Pancreas (tissue), 10 donors: ENCODE results near the gene ITPRIPL1. TPM values are rescaled to one million over a fixed set of nuclear protein-coding genes. Genes with fewer than 3 reads are reported as not detected.
"Not testable (repeated sequence)": the region's sequence is repeated elsewhere in the genome, so short reads cannot be mapped to it uniquely, and the experiment has no call there.

Experiments used
- ATAC-seq, 4 donors: fragments of 200-7000 bp; cut with Tn5 transposase; one replicate each; pipeline versions ENCODE4 v1.8.0 to v1.9.1; 2020; ENCODE audit warnings: mild to moderate bottlenecking in 4 of 4, moderate library complexity in 4 of 4
- DNase-seq, 6 donors: peaks; one replicate each; pipeline ENCODE4 v3.0.0-alpha.2; 2020
- FAIRE-seq: peaks from 2 replicates; lab custom pipeline; 2012; peaks lifted over from hg19 to GRCh38; lab: Jason Lieb, UNC
- H3K27ac ChIP-seq, 4 donors: fragments of 200-600 bp; sonication (generic); 1 replicate in 3 of 4; 2 replicates in 1 of 4; pipeline versions ENCODE4 v1.5.0 to v1.8.0; 2020
- H3K27me3 ChIP-seq, 4 donors: fragments of 200-600 bp; one replicate each; pipeline ENCODE4 v1.8.0; 2021
- H3K36me3 ChIP-seq, 3 donors: fragments of 200-600 bp; sonication (generic) in 1 of 3; one replicate each; pipeline versions ENCODE4 v1.5.0 to v1.8.0; 2020 to 2021
- H3K4me1 ChIP-seq, 3 donors: fragments of 200-600 bp; one replicate each; pipeline ENCODE4 v1.8.0; 2021
- H3K4me3 ChIP-seq, 4 donors: fragments of 200-600 bp; sonication (generic) in 2 of 4; one replicate each; pipeline versions ENCODE4 v1.5.0 to v1.8.0; 2020 to 2021
- H3K9me3 ChIP-seq, 4 donors: fragments of 200-600 bp; one replicate each; pipeline ENCODE4 v1.8.0; 2021
- CTCF ChIP-seq, 4 donors: fragments of 200-600 bp; sonication (generic) in 3 of 4; IDR thresholded peaks; one replicate each; pipeline versions ENCODE4 v1.5.0 to v1.8.0; 2021; ENCODE audit warnings: antibody characterized with exemption in 4 of 4
- WGBS, 2 donors: extraction: QIAGEN DNeasy Blood & Tissue Kit; methylation state at CpG; one replicate each; pipeline ENCODE4 v1.1.7; 2013; 5-methylcytosine and 5-hydroxymethylcytosine counted together
- intact Hi-C, 3 donors: fragments of 100-400 bp; cut with DNase I; formaldehyde crosslinking; loops; one replicate each; pipeline versions ENCODE4 v1.11.1 to v1.14.2; 2022
- polyA plus RNA-seq, 2 donors: library from polyadenylated mRNA; stranded (reverse); fragments of 200-250 nt; gene quantifications; one replicate each; pipeline ENCODE4 v1.2.3, GENCODE V29; 2013
- total RNA-seq, 6 donors: library from RNA; stranded (reverse); fragmentation: NEBNext Ultra II Directional in 4 of 6; extraction: Animal tissue kit (Norgen Biotek cat#: 25700) in 4 of 6; gene quantifications; one replicate each; pipeline versions ENCODE4 v1.2.1 to v1.2.4, GENCODE V29; 2021 to 2023
- donor health status: healthy with polysubstance abuse.
- donor health status: DM: no; HTN: no; CAD: no; lungs with moderate emphysema.
- donor health status: DM: no; HTN: no; CAD: no.
- donor health status: control.
- donor health status: control.
- donor health status: Bipolar disorder and iron deficiency.
- donor health status: DM: yes; HTN: yes; CAD: no.
- donor health status: DM: no; HTN: no; CAD: no.
- donor health status: DM: no; HTN: no; CAD: no.
- donor health status: DM: yes; HTN: yes; CAD: no.

The ITPRIPL1 gene
- total RNA-seq (1 to 10 TPM in 2 of 6 donors, under 1 TPM in 4; 0.39 to 1.4 (median 0.77) TPM), polyA plus RNA-seq (under 1 TPM; 0.38 to 0.49 TPM)

GRCh38 chr2:96325041-96325883, at the start of gene ITPRIPL1:
ITPRIPL1 (plus strand) TSS chr2:96325317; CDS start chr2:96325840, 523 bp downstream.
- peak; percentile 49 to 62 (median 60) for ATAC-seq
- Histone ChIP-seq H3K27ac (no peak within 1 kb of the TSS), H3K9me3 (no peaks in the 10 kb centered on the region), H3K4me1 (peaks cover 0 to 3% (median 0%) of the 10 kb centered on the region in 3 donors), H3K27me3 (peaks cover 0 to 15% (median 3%) of the 10 kb centered on the region in 4 donors), H3K36me3 (no peaks in the 10 kb centered on the region), H3K4me3 (peak within 1 kb of the TSS; percentile 20 to 63 (median 52))
- no peak for FAIRE-seq
- no peak for TF ChIP-seq CTCF (IDR thresholded peaks at IDR 0.05)
- intact Hi-C loops = no loop called here
- WGBS, 2 donors = 8 to 9% methylated on average over 56 to 58 of the region's 58 CpGs
- peak in 2 of 6 donors; percentile 28 to 66 for DNase-seq

GRCh38 chr2:96276787-96277499, 48.2 kb upstream of the ITPRIPL1 start:
- Histone ChIP-seq H3K4me3 (no peak overlapping the region), H3K27ac (no peak overlapping the region), H3K36me3 (peaks cover 5 to 81% (median 54%) of the 10 kb centered on the region in 3 donors), H3K27me3 (no peaks in the 10 kb centered on the region), H3K4me1 (no peaks in the 10 kb centered on the region), H3K9me3 (no peaks in the 10 kb centered on the region)
- intact Hi-C loops = no loop called here
- TF ChIP-seq CTCF (IDR thresholded peaks at IDR 0.05) = no peak
- no peak for ATAC-seq
- DNase-seq = no peak
- WGBS, 2 donors = 90 to 93% methylated on average over 21 of the region's 21 CpGs
- FAIRE-seq = no peak

- FAIRE-seq = no peak
- Histone ChIP-seq H3K27me3 (no peaks in the 10 kb centered on the region), H3K27ac (no peak overlapping the region), H3K36me3 (peaks cover 26 to 98% (median 95%) of the 10 kb centered on the region in 3 donors), H3K9me3 (no peaks in the 10 kb centered on the region), H3K4me3 (no peak overlapping the region), H3K4me1 (no peaks in the 10 kb centered on the region)
- intact Hi-C loops = no loop called here
- no peak for DNase-seq
- ATAC-seq = no peak
- no peak for TF ChIP-seq CTCF (IDR thresholded peaks at IDR 0.05)
- 92 to 93% methylated on average over 6 of the region's 6 CpGs for WGBS, 2 donors
Measured at GRCh38 chr2:96287273-96287856, 37.8 kb upstream of the ITPRIPL1 start.

- ATAC-seq (no peak), FAIRE-seq (no peak), DNase-seq (peak in 1 of 6 donors; percentile 14)
- H3K27me3 ChIP-seq = no peaks in the 10 kb centered on the region
- peaks cover 23 to 99% (median 65%) of the 10 kb centered on the region in 3 donors for H3K36me3 ChIP-seq
- no peak for TF ChIP-seq CTCF (IDR thresholded peaks at IDR 0.05)
- no peaks in the 10 kb centered on the region for H3K9me3 ChIP-seq
- 87 to 94% methylated on average over 5 of the region's 5 CpGs for WGBS, 2 donors
- H3K4me1 ChIP-seq = no peaks in the 10 kb centered on the region
- H3K4me3 ChIP-seq = no peak overlapping the region
- no peak overlapping the region for H3K27ac ChIP-seq
- intact Hi-C loops = no loop called here
Measured at GRCh38 chr2:96291751-96292150, 33.4 kb upstream of the ITPRIPL1 start.

GRCh38 chr2:96294271-96294670, 30.8 kb upstream of the ITPRIPL1 start:
- DNase-seq, H3K27me3 ChIP-seq, FAIRE-seq, H3K27ac ChIP-seq, H3K4me3 ChIP-seq, H3K9me3 ChIP-seq, ATAC-seq, intact Hi-C loops, H3K4me1 ChIP-seq: not testable (repeated sequence)
- 91 to 94% methylated on average over 8 of the region's 8 CpGs for WGBS, 2 donors
- peaks cover 27 to 99% (median 69%) of the 10 kb centered on the region in 3 donors for H3K36me3 ChIP-seq
